ENCODE measurements around the gene SASH3. TPM values are rescaled to one million over a fixed set of nuclear protein-coding genes. Genes with fewer than 3 reads are reported as not detected.

The SASH3 gene
- total and polyA plus RNA-seq, 8 donors, result 0.31 to 8.5 (median 1.2) TPM

- no peak for FAIRE-seq
- no peak for ATAC-seq
- Histone ChIP-seq H3K4me3 (no peak overlapping the region), H3K27ac (no peak overlapping the region), H3K36me3 (no peaks in the 10 kb centered on the region), H3K27me3 (no peaks in the 10 kb centered on the region), H3K4me1 (no peaks in the 10 kb centered on the region), H3K9me3 (no peaks in the 10 kb centered on the region)
- 63 to 82% methylated on average over 4 of the region's 4 CpGs for WGBS, 2 donors
- intact Hi-C loops (cut with DNase I), result no loop called here
- TF ChIP-seq CTCF (IDR thresholded peaks at IDR 0.05), result no peak
- DNase-seq, result no peak
Measured at GRCh38 chrX:129800186-129800585, 20.4 kb downstream of the SASH3 start.

GRCh38 chrX:129802863-129803262, 23.1 kb downstream of the SASH3 start:
- ATAC-seq, result no peak
- Histone ChIP-seq H3K27me3 (no peaks in the 10 kb centered on the region), H3K36me3 (peaks cover 0 to 3% (median 0%) of the 10 kb centered on the region in 3 donors), H3K4me3 (no peak overlapping the region), H3K9me3 (no peaks in the 10 kb centered on the region), H3K27ac (no peak overlapping the region), H3K4me1 (no peaks in the 10 kb centered on the region)
- intact Hi-C loops (cut with DNase I), result no loop called here
- WGBS, 2 donors, result 39 to 53% methylated on average over 1 of the region's 1 CpG
- TF ChIP-seq CTCF (IDR thresholded peaks at IDR 0.05), result no peak
- DNase-seq, result no peak
- FAIRE-seq, result no peak

GRCh38 chrX:129804806-129805205, 25.1 kb downstream of the SASH3 start:
- ATAC-seq (no peak), FAIRE-seq (no peak), DNase-seq (no peak)
- H3K4me1 ChIP-seq, result no peaks in the 10 kb centered on the region
- no peak overlapping the region for H3K27ac ChIP-seq
- H3K4me3 ChIP-seq, result no peak overlapping the region
- intact Hi-C loops (cut with DNase I), result no loop called here
- WGBS, 2 donors, result 78 to 94% methylated on average over 4 of the region's 4 CpGs
- no peaks in the 10 kb centered on the region for H3K27me3 ChIP-seq
- TF ChIP-seq CTCF (IDR thresholded peaks at IDR 0.05), result no peak
- no peaks in the 10 kb centered on the region for H3K9me3 ChIP-seq
- peaks cover 0 to 3% (median 0%) of the 10 kb centered on the region in 3 donors for H3K36me3 ChIP-seq

- WGBS, 2 donors, result 52 to 82% methylated on average over 2 of the region's 2 CpGs
- Histone ChIP-seq H3K27me3 (no peaks in the 10 kb centered on the region), H3K4me3 (no peak overlapping the region), H3K4me1 (no peaks in the 10 kb centered on the region), H3K36me3 (peaks cover 0 to 12% (median 3%) of the 10 kb centered on the region in 3 donors), H3K9me3 (no peaks in the 10 kb centered on the region), H3K27ac (no peak overlapping the region)
- FAIRE-seq (peak; percentile 76), ATAC-seq (no peak), DNase-seq (no peak)
- intact Hi-C loops (cut with DNase I), result no loop called here
- TF ChIP-seq CTCF (IDR thresholded peaks at IDR 0.05), result no peak
Measured at GRCh38 chrX:129808158-129808828, 28.5 kb downstream of the SASH3 start.

Data from pancreas (tissue), 10 donors.